K562 (cell line): ENCODE data around the gene COL4A1. TPM values are rescaled to one million over a fixed set of nuclear protein-coding genes. Genes with fewer than 3 reads are reported as not detected.

Source experiments
- ATAC-seq: fragments of 200-7000 bp; cut with Tn5 transposase; 3 replicates; pipeline ENCODE4 v1.9.1; 2020; ENCODE audit warnings: moderate library complexity
- BruUV-seq: library from RNA; stranded (reverse); fragments of 400-500 nt; replicated peaks from 2 replicates; lab custom pipeline; 2021; lab: Mats Ljungman, UMichigan
- CTCF ChIA-PET: fragments of 300-600 bp; formaldehyde crosslinking; extraction: SDS; loops from one replicate; lab custom pipeline; 2021; ENCODE audit warnings: low intra/inter-chr PET ratio; lab: Yijun Ruan, JAX
- POLR2A ChIA-PET: fragments of 300-600, 350-650 bp; sonication (Branson Sonifier 250); formaldehyde crosslinking; extraction: SDS; loops from one replicate; lab custom pipeline; 2021; ENCODE audit warnings: antibody characterized with exemption, inconsistent platforms; lab: Yijun Ruan, JAX
- DNase-seq, 4 experiments: peaks; one replicate each; pipeline versions ENCODE4 v3.0.0 to v3.0.0-alpha.2; 2011 to 2018; ENCODE audit warnings: low spot score in 3 of 4, mixed read lengths in 3 of 4; ENCODE audit errors: extremely low read depth in 1 of 4
- FAIRE-seq: peaks from 2 replicates; lab custom pipeline; 2011; peaks lifted over from hg19 to GRCh38; lab: Jason Lieb, UNC
- H2AFZ ChIP-seq: 2 replicates; pipeline ENCODE4 v1.6.0; 2011; ENCODE audit warnings: low read depth, low read length, control low read depth, inconsistent platforms
- H3K27ac ChIP-seq: fragments of 200-600 bp; 3 replicates; pipeline ENCODE4 v1.8.0; 2011; ENCODE audit warnings: low read depth, mild to moderate bottlenecking, control low read depth, inconsistent platforms, low read length, moderate library complexity, mixed read lengths; ENCODE audit errors: extremely low read depth
- H3K27me3 ChIP-seq, 2 experiments: fragments of 300-600 bp in 1 of 2; 2 replicates in 1 of 2; 3 replicates in 1 of 2; pipeline versions ENCODE4 v1.6.0 to v1.8.0; 2011; ENCODE audit warnings: inconsistent platforms in 2 of 2, low read length in 2 of 2, mild to moderate bottlenecking in 1 of 2, mixed read lengths in 1 of 2, moderate library complexity in 1 of 2; ENCODE audit not compliant: control insufficient read depth in 2 of 2, insufficient read depth in 2 of 2
- H3K36me3 ChIP-seq: fragments of 300-600 bp; 3 replicates; pipeline ENCODE4 v1.8.0; 2011; ENCODE audit warnings: mild to moderate bottlenecking, low read length, inconsistent platforms; ENCODE audit not compliant: control insufficient read depth, insufficient read depth
- H3K4me1 ChIP-seq, 2 experiments: fragments of 200-600 bp in 1 of 2; replicated peaks in 1 of 2; 2 replicates in 1 of 2; 3 replicates in 1 of 2; pipeline versions ENCODE4 v1.5.1 to v1.8.0; 2011; ENCODE audit warnings: inconsistent platforms in 2 of 2, low read length in 2 of 2, mild to moderate bottlenecking in 1 of 2, mixed read lengths in 1 of 2, moderate library complexity in 1 of 2; ENCODE audit not compliant: control insufficient read depth in 2 of 2, insufficient read depth in 2 of 2
- H3K4me2 ChIP-seq: 2 replicates; pipeline ENCODE4 v1.6.1; 2011; ENCODE audit warnings: low read length, control low read depth, inconsistent platforms, mixed read lengths; ENCODE audit not compliant: insufficient read depth
- H3K4me3 ChIP-seq: fragments of 200-600 bp; sonication (generic), shearing (Covaris generic); 2 replicates; pipeline ENCODE4 v1.5.1; 2016; ENCODE audit warnings: control low read depth, inconsistent platforms
- H3K79me2 ChIP-seq: fragments of 200-600 bp; 3 replicates; pipeline ENCODE4 v1.8.0; 2011; ENCODE audit warnings: low read length, inconsistent platforms; ENCODE audit not compliant: control insufficient read depth, insufficient read depth
- H3K9ac ChIP-seq, 2 experiments: 2 replicates each; pipeline versions ENCODE4 v1.6.0 to v1.6.1; 2011; ENCODE audit warnings: low read depth in 2 of 2, low read length in 2 of 2, control low read depth in 1 of 2, inconsistent platforms in 1 of 2, mild to moderate bottlenecking in 1 of 2, mixed read lengths in 1 of 2; ENCODE audit not compliant: insufficient read depth in 1 of 2
- H3K9me1 ChIP-seq: one replicate; pipeline ENCODE4 v1.6.0; 2011; ENCODE audit warnings: inconsistent platforms, mild to moderate bottlenecking, low read length, moderate library complexity; ENCODE audit not compliant: control insufficient read depth, insufficient read depth
- H3K9me3 ChIP-seq: replicated peaks from 2 replicates; pipeline ENCODE4 v1.5.1; 2011; ENCODE audit warnings: low read depth, low read length, inconsistent platforms; ENCODE audit not compliant: control insufficient read depth, insufficient read depth
- H4K20me1 ChIP-seq: replicated peaks from 2 replicates; pipeline ENCODE4 v1.6.1; 2011; ENCODE audit warnings: low read length, inconsistent platforms, mixed read lengths; ENCODE audit not compliant: control insufficient read depth, insufficient read depth
- AFF1 ChIP-seq, 2 experiments: fragments of 450-650 bp; IDR thresholded peaks; 2 replicates each; pipeline ENCODE4 v1.6.1; 2018; ENCODE audit warnings: mild to moderate bottlenecking in 2 of 2, low read depth in 1 of 2; ENCODE audit not compliant: partially characterized antibody in 2 of 2
- CSDE1 ChIP-seq, 2 experiments: fragments of 450-650 bp; IDR thresholded peaks; 2 replicates each; pipeline ENCODE4 v1.6.1; 2016; ENCODE audit warnings: mild to moderate bottlenecking in 1 of 2
- LEF1 ChIP-seq: fragments of 450-650 bp; IDR thresholded peaks from 2 replicates; pipeline ENCODE4 v1.6.1; 2016; ENCODE audit warnings: mild to moderate bottlenecking
- MEF2A ChIP-seq: IDR thresholded peaks from 2 replicates; pipeline ENCODE4 v1.6.1; 2011; ENCODE audit warnings: low read depth, mild to moderate bottlenecking, low read length, moderate library complexity; ENCODE audit not compliant: control insufficient read depth
- NR2F6 ChIP-seq: fragments of 450-650 bp; formaldehyde crosslinking; IDR thresholded peaks from 2 replicates; pipeline ENCODE4 v1.4.0; 2020; ENCODE audit warnings: mild to moderate bottlenecking
- PKNOX1 ChIP-seq: fragments of 450-650 bp; IDR thresholded peaks from 2 replicates; pipeline ENCODE4 v1.6.1; 2016
- SAP30 ChIP-seq: fragments of 200-600 bp; sonication (generic); IDR thresholded peaks from 2 replicates; pipeline ENCODE4 v1.6.1; 2012; ENCODE audit warnings: borderline replicate concordance, low read depth, mild to moderate bottlenecking, moderate library complexity, low read length, control low read depth, inconsistent platforms; ENCODE audit not compliant: insufficient read depth, poor library complexity, severe bottlenecking
- UBTF ChIP-seq, 2 experiments: IDR thresholded peaks; 2 replicates each; pipeline ENCODE4 v1.6.1; 2012; ENCODE audit warnings: improper control_type of control experiment in 2 of 2, low read depth in 2 of 2, low read length in 2 of 2, borderline replicate concordance in 1 of 2
- ZNF395 ChIP-seq: fragments of 200-800 bp; sonication (Bioruptor generic); IDR thresholded peaks from 2 replicates; pipeline ENCODE4 v1.6.1; 2017; ENCODE audit warnings: missing genetic modification characterization, missing compliant biosample characterization
- WGBS: fragments of 100-300 bp; shearing (Covaris generic); methylation state at CpG from one replicate; pipeline ENCODE4 v1.1.6; 2016; ENCODE audit warnings: low coverage, mixed read lengths; ENCODE audit not compliant: insufficient coverage; ENCODE audit errors: missing lambda C conversion rate; 5-methylcytosine and 5-hydroxymethylcytosine counted together
- in situ Hi-C: fragments of 300-500 bp; cut with MboI; formaldehyde crosslinking; loops from 4 replicates; pipeline ENCODE4 v1.15.0; 2018; ENCODE audit warnings: inconsistent platforms, mixed read lengths
- intact Hi-C: fragments of 100-400 bp; cut with micrococcal nuclease; formaldehyde crosslinking; loops from 2 replicates; pipeline ENCODE4 v1.14.2; 2022
- polyA plus RNA-seq, 8 experiments: library from polyadenylated mRNA; depleted of rRNA in 4 of 8; stranded (reverse) in 5 of 8; unstranded in 3 of 8; fragments of >200 nt; fragmentation: Nextera tagmentation in 2 of 8; fragmentation: Illumina TruSeq in 1 of 8; extraction: Ambion mirVana in 2 of 8; extraction: Trizol in 1 of 8; gene quantifications; 2 replicates each; pipeline versions ENCODE4 v1.2.1 to v1.2.3, GENCODE V29; 2011 to 2014; ENCODE audit warnings: inconsistent platforms in 1 of 8, missing spikeins in 1 of 8
- total RNA-seq, 7 experiments: library from RNA; depleted of rRNA in 6 of 7; stranded (reverse); fragments of >200 nt in 6 of 7; fragmentation: Illumina TruSeq in 2 of 7; extraction: Trizol in 2 of 7; gene quantifications; 2 replicates each; pipeline versions ENCODE4 v1.2.1 to v1.2.3, GENCODE V29; 2011 to 2021; ENCODE audit warnings: low replicate concordance in 1 of 7

COL4A1 gene
- total and polyA plus RNA-seq, 9 of the 15 experiments (the other 6 are each of a cell fraction or from before 2014, with no cell fraction given), result 0.35 TPM; not detected in 8

- no peak for TF ChIP-seq NR2F6 (CRISPR knock-in tag)
- no peak for TF ChIP-seq MEF2A
- no peak for TF ChIP-seq LEF1
- TF ChIP-seq AFF1 (IDR thresholded peaks at IDR 0.05; ENCODE audit: low read depth in 1 of 2, partially characterized antibody in 2 of 2), result no peak
Observed at GRCh38 chr13:110232756-110233155, 74.2 kb downstream of the COL4A1 start (continued).

GRCh38 chr13:110232142-110232541 is 74.8 kb downstream of the COL4A1 start:
- Histone ChIP-seq H3K79me2 (no peaks in the 10 kb centered on the region), H3K9ac (no peak overlapping the region), H3K36me3 (no peaks in the 10 kb centered on the region), H3K4me3 (no peak overlapping the region), H4K20me1 (no peaks in the 10 kb centered on the region), H3K9me1 (no peaks in the 10 kb centered on the region), H3K27me3 (peaks cover 2 to 34% of the 10 kb centered on the region in 2 experiments; a peak in 4 of 5 replicates), H2AFZ (no peak overlapping the region), H3K27ac (no peak overlapping the region), H3K4me1 (no peaks in the 10 kb centered on the region), H3K4me2 (no peak overlapping the region), H3K9me3 (no peaks in the 10 kb centered on the region)
- FAIRE-seq, result no peak
- DNase-seq, result no peak
- no TSS peak for BruUV-seq
- POLR2A ChIA-PET, result interaction anchor here (0.6 kb wide), 2 partner anchors 55 to 75 kb away, joined by 3 read pairs; no protein-coding TSS in a partner anchor
- intact Hi-C loops, result no loop called here
- in situ Hi-C loops, result no loop called here
- no peak for ATAC-seq
- CTCF ChIA-PET, result no interaction called here
- 0% methylated on average over 5 of the region's 5 CpGs for WGBS
- no peak for TF ChIP-seq SAP30
- no peak for TF ChIP-seq CSDE1 (IDR thresholded peaks at IDR 0.05)
- no peak for TF ChIP-seq UBTF (IDR thresholded peaks at IDR 0.05; ENCODE audit: borderline replicate concordance in 1 of 2, low read depth in 2 of 2, low read length in 2 of 2)
- no peak for TF ChIP-seq ZNF395
- no peak for TF ChIP-seq PKNOX1
